ENCODE measurements around the gene DHX9. TPM values are rescaled to one million over a fixed set of nuclear protein-coding genes. Genes with fewer than 3 reads are reported as not detected.

DHX9 gene
- total RNA-seq, 4 donors from 2014 or later: 47.7 to 102 (median 84.9) TPM

- no peak for TF ChIP-seq CTCF (IDR thresholded peaks at IDR 0.05; ENCODE audit: low read depth)
Observed at GRCh38 chr1:182869241-182869666, 30.1 kb downstream of the DHX9 start.

- TF ChIP-seq CTCF (IDR thresholded peaks at IDR 0.05; ENCODE audit: low read depth): no peak
Observed at GRCh38 chr1:182872881-182873280, 33.7 kb downstream of the DHX9 start.

- TF ChIP-seq CTCF (IDR thresholded peaks at IDR 0.05; ENCODE audit: low read depth): no peak
Observed at GRCh38 chr1:182875889-182876288, 36.7 kb downstream of the DHX9 start.

GRCh38 chr1:182877331-182877730 lies 38.2 kb downstream of the DHX9 start:
- no peak for TF ChIP-seq CTCF (IDR thresholded peaks at IDR 0.05; ENCODE audit: low read depth)

- no peak for TF ChIP-seq CTCF (IDR thresholded peaks at IDR 0.05; ENCODE audit: low read depth)
Observed at GRCh38 chr1:182877842-182878241, 38.7 kb downstream of the DHX9 start.

GRCh38 chr1:182884872-182885271 lies 45.7 kb downstream of the DHX9 start:
- TF ChIP-seq CTCF (IDR thresholded peaks at IDR 0.05; ENCODE audit: low read depth): no peak

- no peak for TF ChIP-seq CTCF (IDR thresholded peaks at IDR 0.05; ENCODE audit: low read depth)
Observed at GRCh38 chr1:182885591-182885990, 46.4 kb downstream of the DHX9 start.

All from subcutaneous adipose tissue (tissue), 4 donors.